ENCODE measurements around the gene RASGRP2.

The RASGRP2 gene

GRCh38 chr11:64753019-64753379 lies 9.1 kb upstream of the RASGRP2 start:
- Histone ChIP-seq H3K79me1 (ENCODE audit: low read depth, low read length) (peaks cover 4% of the 10 kb centered on the region), H2BK120ac (ENCODE audit: low read depth, low read length) (no peak overlapping the region), H4K91ac (ENCODE audit: low read depth, low read length, poor library complexity) (no peak overlapping the region), H2BK5ac (ENCODE audit: low read length) (no peak overlapping the region), H3K9me3 (replicated peaks in 1 of 2; ENCODE audit: control insufficient read depth in 2 of 2, insufficient read depth in 1 of 2, low read depth in 1 of 2, low read length in 2 of 2) (no peaks in the 10 kb centered on the region), H3K4me3 (ENCODE audit: low read length in 2 of 2) (no peak overlapping the region), H3K23ac (ENCODE audit: low read depth, low read length, poor library complexity) (no peak overlapping the region), H3K4ac (ENCODE audit: low read length) (no peak overlapping the region), H3K4me1 (ENCODE audit: control insufficient read depth in 2 of 2, insufficient read depth in 1 of 2, low read depth in 1 of 2, low read length in 2 of 2) (peaks cover 2 to 10% of the 10 kb centered on the region in 2 donors), H2AK5ac (ENCODE audit: low read depth, low read length) (peak overlapping the region; percentile 52), H3K18ac (ENCODE audit: low read length) (no peak overlapping the region), H2AFZ (ENCODE audit: low read length) (no peak overlapping the region), H2BK15ac (ENCODE audit: low read length) (no peak overlapping the region), H3K4me2 (ENCODE audit: insufficient read depth, low read length, poor library complexity, severe bottlenecking) (no peak overlapping the region), H3K27me3 (ENCODE audit: control insufficient read depth in 3 of 3, insufficient read depth in 3 of 3, low read depth in 1 of 3, low read length in 3 of 3) (no peaks in the 10 kb centered on the region), H4K8ac (ENCODE audit: low read depth, low read length) (no peak overlapping the region), H2BK12ac (ENCODE audit: low read length) (no peak overlapping the region), H3K14ac (ENCODE audit: low read length) (no peak overlapping the region), H3K36me3 (replicated peaks in 1 of 2; ENCODE audit: control insufficient read depth in 2 of 2, insufficient read depth in 2 of 2, low read length in 2 of 2) (no peaks in the 10 kb centered on the region), H3K9ac (ENCODE audit: low read depth, low read length, poor library complexity) (no peak overlapping the region), H3K27ac (replicated peaks; ENCODE audit: low read length) (no peak overlapping the region)
- WGBS, 2 donors (ENCODE audit: extremely low coverage in 2 of 2, insufficient read length in 2 of 2, insufficient replicate concordance in 1 of 2) = no CpG with 5 or more reads among the region's 7 CpGs
- DNase-seq (ENCODE audit: low spot score) = no peak

GRCh38 chr11:64752175-64752970 lies 8.4 kb upstream of the RASGRP2 start:
- H3K9ac ChIP-seq (ENCODE audit: low read depth, low read length, poor library complexity) = no peak overlapping the region
- no peak overlapping the region for H3K4me2 ChIP-seq (ENCODE audit: insufficient read depth, low read length, poor library complexity, severe bottlenecking)
- no peak overlapping the region for H2AFZ ChIP-seq (ENCODE audit: low read length)
- WGBS, 2 donors (ENCODE audit: extremely low coverage in 2 of 2, insufficient read length in 2 of 2, insufficient replicate concordance in 1 of 2) = no CpG with 5 or more reads among the region's 14 CpGs
- H2BK12ac ChIP-seq (ENCODE audit: low read length) = no peak overlapping the region
- H2BK5ac ChIP-seq (ENCODE audit: low read length) = no peak overlapping the region
- no peaks in the 10 kb centered on the region for H3K9me3 ChIP-seq (replicated peaks in 1 of 2; ENCODE audit: control insufficient read depth in 2 of 2, insufficient read depth in 1 of 2, low read depth in 1 of 2, low read length in 2 of 2)
- no peak overlapping the region for H4K91ac ChIP-seq (ENCODE audit: low read depth, low read length, poor library complexity)
- peak overlapping the region; percentile 44 for H3K18ac ChIP-seq (ENCODE audit: low read length)
- H2BK120ac ChIP-seq (ENCODE audit: low read depth, low read length) = no peak overlapping the region
- H2BK15ac ChIP-seq (ENCODE audit: low read length) = no peak overlapping the region
- no peaks in the 10 kb centered on the region for H3K36me3 ChIP-seq (replicated peaks in 1 of 2; ENCODE audit: control insufficient read depth in 2 of 2, insufficient read depth in 2 of 2, low read length in 2 of 2)
- peak overlapping the region; percentile 2 for H2AK5ac ChIP-seq (ENCODE audit: low read depth, low read length)
- H3K27me3 ChIP-seq (ENCODE audit: control insufficient read depth in 3 of 3, insufficient read depth in 3 of 3, low read depth in 1 of 3, low read length in 3 of 3) = no peaks in the 10 kb centered on the region
- DNase-seq (ENCODE audit: low spot score) = no peak
- H3K79me1 ChIP-seq (ENCODE audit: low read depth, low read length) = peaks cover 4% of the 10 kb centered on the region
- H3K4ac ChIP-seq (ENCODE audit: low read length) = no peak overlapping the region
- no peak overlapping the region for H3K27ac ChIP-seq (replicated peaks; ENCODE audit: low read length)
- H3K4me3 ChIP-seq (ENCODE audit: low read length in 2 of 2) = no peak overlapping the region
- no peak overlapping the region for H3K14ac ChIP-seq (ENCODE audit: low read length)
- H4K8ac ChIP-seq (ENCODE audit: low read depth, low read length) = no peak overlapping the region
- peaks cover 2 to 10% of the 10 kb centered on the region in 2 donors for H3K4me1 ChIP-seq (ENCODE audit: control insufficient read depth in 2 of 2, insufficient read depth in 1 of 2, low read depth in 1 of 2, low read length in 2 of 2)
- peak overlapping the region; percentile 1 for H3K23ac ChIP-seq (ENCODE audit: low read depth, low read length, poor library complexity)

GRCh38 chr11:64751580-64751979 lies 7.6 kb upstream of the RASGRP2 start:
- Histone ChIP-seq H3K18ac (ENCODE audit: low read length) (no peak overlapping the region), H4K91ac (ENCODE audit: low read depth, low read length, poor library complexity) (no peak overlapping the region), H3K4me1 (ENCODE audit: control insufficient read depth in 2 of 2, insufficient read depth in 1 of 2, low read depth in 1 of 2, low read length in 2 of 2) (peaks cover 2 to 10% of the 10 kb centered on the region in 2 donors), H2AFZ (ENCODE audit: low read length) (no peak overlapping the region), H3K9me3 (replicated peaks in 1 of 2; ENCODE audit: control insufficient read depth in 2 of 2, insufficient read depth in 1 of 2, low read depth in 1 of 2, low read length in 2 of 2) (no peaks in the 10 kb centered on the region), H2BK15ac (ENCODE audit: low read length) (no peak overlapping the region), H3K23ac (ENCODE audit: low read depth, low read length, poor library complexity) (peak overlapping the region; percentile 43), H3K9ac (ENCODE audit: low read depth, low read length, poor library complexity) (no peak overlapping the region), H3K27me3 (ENCODE audit: control insufficient read depth in 3 of 3, insufficient read depth in 3 of 3, low read depth in 1 of 3, low read length in 3 of 3) (peaks cover 0 to 7% (median 0%) of the 10 kb centered on the region in 3 experiments), H2BK5ac (ENCODE audit: low read length) (no peak overlapping the region), H2BK12ac (ENCODE audit: low read length) (no peak overlapping the region), H3K4me2 (ENCODE audit: insufficient read depth, low read length, poor library complexity, severe bottlenecking) (no peak overlapping the region), H3K36me3 (replicated peaks in 1 of 2; ENCODE audit: control insufficient read depth in 2 of 2, insufficient read depth in 2 of 2, low read length in 2 of 2) (no peaks in the 10 kb centered on the region), H3K4ac (ENCODE audit: low read length) (no peak overlapping the region), H3K4me3 (ENCODE audit: low read length in 2 of 2) (no peak overlapping the region), H3K79me1 (ENCODE audit: low read depth, low read length) (peaks cover 4% of the 10 kb centered on the region), H2BK120ac (ENCODE audit: low read depth, low read length) (no peak overlapping the region), H3K27ac (replicated peaks; ENCODE audit: low read length) (no peak overlapping the region), H3K14ac (ENCODE audit: low read length) (no peak overlapping the region), H4K8ac (ENCODE audit: low read depth, low read length) (no peak overlapping the region), H2AK5ac (ENCODE audit: low read depth, low read length) (peak overlapping the region; percentile 65)
- no peak for DNase-seq (ENCODE audit: low spot score)
- no CpG with 5 or more reads among the region's 9 CpGs for WGBS, 2 donors (ENCODE audit: extremely low coverage in 2 of 2, insufficient read length in 2 of 2, insufficient replicate concordance in 1 of 2)

- no peak for DNase-seq (ENCODE audit: low spot score)
- no peak overlapping the region for H3K9ac ChIP-seq (ENCODE audit: low read depth, low read length, poor library complexity)
- no peak overlapping the region for H4K91ac ChIP-seq (ENCODE audit: low read depth, low read length, poor library complexity)
- H3K4me1 ChIP-seq (ENCODE audit: control insufficient read depth in 2 of 2, insufficient read depth in 1 of 2, low read depth in 1 of 2, low read length in 2 of 2) = peaks cover 2 to 10% of the 10 kb centered on the region in 2 donors
- WGBS, 2 donors (ENCODE audit: extremely low coverage in 2 of 2, insufficient read length in 2 of 2, insufficient replicate concordance in 1 of 2) = no CpG with 5 or more reads among the region's 9 CpGs
- H4K8ac ChIP-seq (ENCODE audit: low read depth, low read length) = no peak overlapping the region
- H3K18ac ChIP-seq (ENCODE audit: low read length) = peak overlapping the region; percentile 16
- H3K4me3 ChIP-seq (ENCODE audit: low read length in 2 of 2) = no peak overlapping the region
- no peaks in the 10 kb centered on the region for H3K9me3 ChIP-seq (replicated peaks in 1 of 2; ENCODE audit: control insufficient read depth in 2 of 2, insufficient read depth in 1 of 2, low read depth in 1 of 2, low read length in 2 of 2)
- H3K27me3 ChIP-seq (ENCODE audit: control insufficient read depth in 3 of 3, insufficient read depth in 3 of 3, low read depth in 1 of 3, low read length in 3 of 3) = peaks cover 0 to 10% (median 0%) of the 10 kb centered on the region in 3 experiments
- H3K4me2 ChIP-seq (ENCODE audit: insufficient read depth, low read length, poor library complexity, severe bottlenecking) = no peak overlapping the region
- peak overlapping the region; percentile 13 for H3K4ac ChIP-seq (ENCODE audit: low read length)
- peak overlapping the region; percentile 43 for H3K23ac ChIP-seq (ENCODE audit: low read depth, low read length, poor library complexity)
- no peak overlapping the region for H2AFZ ChIP-seq (ENCODE audit: low read length)
- no peak overlapping the region for H2BK120ac ChIP-seq (ENCODE audit: low read depth, low read length)
- no peaks in the 10 kb centered on the region for H3K36me3 ChIP-seq (replicated peaks in 1 of 2; ENCODE audit: control insufficient read depth in 2 of 2, insufficient read depth in 2 of 2, low read length in 2 of 2)
- H3K14ac ChIP-seq (ENCODE audit: low read length) = peak overlapping the region; percentile 98
- H2BK5ac ChIP-seq (ENCODE audit: low read length) = no peak overlapping the region
- H3K27ac ChIP-seq (replicated peaks; ENCODE audit: low read length) = no peak overlapping the region
- H2BK12ac ChIP-seq (ENCODE audit: low read length) = no peak overlapping the region
- peaks cover 4% of the 10 kb centered on the region for H3K79me1 ChIP-seq (ENCODE audit: low read depth, low read length)
- H2AK5ac ChIP-seq (ENCODE audit: low read depth, low read length) = peak overlapping the region; percentile 65
- H2BK15ac ChIP-seq (ENCODE audit: low read length) = no peak overlapping the region
Observed at GRCh38 chr11:64751136-64751535, 7.2 kb upstream of the RASGRP2 start.
